HG03439 (cell line): ENCODE measurements around the gene DIS3L.
"Not testable (repeated sequence)": the region's sequence is repeated elsewhere in the genome, so short reads cannot be mapped to it uniquely, and the experiment has no call there.

Source experiments
- ATAC-seq: cut with Tn5 transposase; IDR thresholded peaks from one replicate; pipeline ENCODE4 v1.9.1; 2021; ENCODE audit warnings: mild to moderate bottlenecking, moderate library complexity; ENCODE audit not compliant: unreplicated experiment

DIS3L gene

GRCh38 chr15:66276546-66276945 lies 16.8 kb upstream of the DIS3L start:
- ATAC-seq, result no peak

GRCh38 chr15:66278056-66278455 lies 15.3 kb upstream of the DIS3L start:
- no peak for ATAC-seq

GRCh38 chr15:66278671-66279070 lies 14.7 kb upstream of the DIS3L start:
- ATAC-seq, result no peak

GRCh38 chr15:66284271-66284670 lies 9.1 kb upstream of the DIS3L start:
- ATAC-seq, result no peak

GRCh38 chr15:66285533-66286280 lies 7.7 kb upstream of the DIS3L start:
- ATAC-seq, result no peak

- no peak for ATAC-seq
Measured at GRCh38 chr15:66287461-66288057, 5.8 kb upstream of the DIS3L start.

- ATAC-seq, result no peak
Measured at GRCh38 chr15:66288093-66288492, 5.3 kb upstream of the DIS3L start.

GRCh38 chr15:66288551-66289185 lies 4.7 kb upstream of the DIS3L start:
- no peak for ATAC-seq

- ATAC-seq, result no peak
Measured at GRCh38 chr15:66290007-66290406, 3.4 kb upstream of the DIS3L start.

GRCh38 chr15:66290518-66290917 lies 2.9 kb upstream of the DIS3L start:
- no peak for ATAC-seq

GRCh38 chr15:66291816-66292570 lies 1.4 kb upstream of the DIS3L start:
- ATAC-seq, result no peak

GRCh38 chr15:66292571-66293418 lies 573 bp upstream of the DIS3L start:
- ATAC-seq, result peak; percentile 17

GRCh38 chr15:66294157-66294931 lies 976 bp downstream of the DIS3L start:
- peak; percentile 11 for ATAC-seq

GRCh38 chr15:66294932-66295235 lies 1.5 kb downstream of the DIS3L start:
- ATAC-seq, result no peak

- ATAC-seq, result no peak
Measured at GRCh38 chr15:66296186-66296585, 2.8 kb downstream of the DIS3L start.

- no peak for ATAC-seq
Measured at GRCh38 chr15:66298803-66299251, 5.5 kb downstream of the DIS3L start.

GRCh38 chr15:66302489-66303278 lies 9.3 kb downstream of the DIS3L start:
- no peak for ATAC-seq

GRCh38 chr15:66304425-66304824 lies 11.1 kb downstream of the DIS3L start:
- not testable (repeated sequence) for ATAC-seq

- ATAC-seq, result no peak
Measured at GRCh38 chr15:66306381-66306780, 13.0 kb downstream of the DIS3L start.
